ENCODE measurements around the gene NUP93.

NUP93 gene

GRCh38 chr16:56852968-56853367, 123.0 kb downstream of the NUP93 start:
- TF ChIP-seq REST (IDR thresholded peaks at IDR 0.05; ENCODE audit: insufficient read depth in 1 of 2, low read depth in 2 of 2, low read length in 2 of 2) (no peak), TAF1 (IDR thresholded peaks at IDR 0.05; ENCODE audit: borderline replicate concordance, insufficient read depth, low read length) (no peak), FOXP2 (optimal IDR thresholded peaks at IDR 0.05; ENCODE audit: borderline replicate concordance, extremely low read depth, extremely low read length, insufficient read depth) (no peak), SIN3A (IDR thresholded peaks at IDR 0.05; ENCODE audit: borderline replicate concordance, insufficient read depth, low read length) (no peak)

- TF ChIP-seq FOXP2 (optimal IDR thresholded peaks at IDR 0.05; ENCODE audit: borderline replicate concordance, extremely low read depth, extremely low read length, insufficient read depth): no peak
- no peak for TF ChIP-seq REST (IDR thresholded peaks at IDR 0.05; ENCODE audit: insufficient read depth in 1 of 2, low read depth in 2 of 2, low read length in 2 of 2)
- TF ChIP-seq TAF1 (IDR thresholded peaks at IDR 0.05; ENCODE audit: borderline replicate concordance, insufficient read depth, low read length): no peak
- TF ChIP-seq POLR2AphosphoS5 (IDR thresholded peaks at IDR 0.05; ENCODE audit: low read depth, low read length): no peak
- no peak for TF ChIP-seq SIN3A (IDR thresholded peaks at IDR 0.05; ENCODE audit: borderline replicate concordance, insufficient read depth, low read length)
Observed at GRCh38 chr16:56855201-56855600, 125.3 kb downstream of the NUP93 start.

- no peak for TF ChIP-seq FOXP2 (optimal IDR thresholded peaks at IDR 0.05; ENCODE audit: borderline replicate concordance, extremely low read depth, extremely low read length, insufficient read depth)
- no peak for TF ChIP-seq POLR2AphosphoS5 (IDR thresholded peaks at IDR 0.05; ENCODE audit: low read depth, low read length)
- TF ChIP-seq TAF1 (IDR thresholded peaks at IDR 0.05; ENCODE audit: borderline replicate concordance, insufficient read depth, low read length): no peak
- no peak for TF ChIP-seq REST (IDR thresholded peaks at IDR 0.05; ENCODE audit: insufficient read depth in 1 of 2, low read depth in 2 of 2, low read length in 2 of 2)
- no peak for TF ChIP-seq SIN3A (IDR thresholded peaks at IDR 0.05; ENCODE audit: borderline replicate concordance, insufficient read depth, low read length)
Observed at GRCh38 chr16:56855946-56856345, 126.0 kb downstream of the NUP93 start.

- TF ChIP-seq TAF1 (IDR thresholded peaks at IDR 0.05; ENCODE audit: borderline replicate concordance, insufficient read depth, low read length) (no peak), POLR2AphosphoS5 (IDR thresholded peaks at IDR 0.05; ENCODE audit: low read depth, low read length) (no peak), SIN3A (IDR thresholded peaks at IDR 0.05; ENCODE audit: borderline replicate concordance, insufficient read depth, low read length) (no peak), FOXP2 (optimal IDR thresholded peaks at IDR 0.05; ENCODE audit: borderline replicate concordance, extremely low read depth, extremely low read length, insufficient read depth) (no peak), REST (IDR thresholded peaks at IDR 0.05; ENCODE audit: insufficient read depth in 1 of 2, low read depth in 2 of 2, low read length in 2 of 2) (no peak)
Observed at GRCh38 chr16:56856876-56857447, 127.0 kb downstream of the NUP93 start.

- TF ChIP-seq REST (IDR thresholded peaks at IDR 0.05; ENCODE audit: insufficient read depth in 1 of 2, low read depth in 2 of 2, low read length in 2 of 2): no peak
Observed at GRCh38 chr16:56858374-56858773, 128.4 kb downstream of the NUP93 start.

All from PFSK-1 (cell line).